Mesenteric fat pad (tissue), 1 donor: Measurements from ENCODE around the gene GP1BB. TPM values are rescaled to one million over a fixed set of nuclear protein-coding genes. Genes with fewer than 3 reads are reported as not detected.

Experiments
- DNase-seq: peaks from one replicate; pipeline ENCODE4 v3.0.0-alpha.2; 2020; ENCODE audit warnings: low spot score
- total RNA-seq: library from RNA; stranded (reverse); fragmentation: NEBNext Ultra II Directional; extraction: Animal tissue kit (Norgen Biotek cat#: 25700); gene quantifications from one replicate; pipeline ENCODE4 v1.2.1, GENCODE V29; 2021
- donor health status: DM: yes; HTN: yes; CAD: no.

Gene GP1BB
- total RNA-seq, 1 donor from 2014 or later: 1.8 TPM

GRCh38 chr22:19739911-19740449 is 16.6 kb downstream of the GP1BB start:
- DNase-seq: no peak

- DNase-seq: no peak
Measured at GRCh38 chr22:19740586-19740985, 17.2 kb downstream of the GP1BB start.

GRCh38 chr22:19741053-19741452 is 17.7 kb downstream of the GP1BB start:
- no peak for DNase-seq

- DNase-seq: no peak
Measured at GRCh38 chr22:19742160-19743066, 19.1 kb downstream of the GP1BB start.

GRCh38 chr22:19743081-19743480 is 19.7 kb downstream of the GP1BB start:
- no peak for DNase-seq

- no peak for DNase-seq
Measured at GRCh38 chr22:19743651-19744050, 20.3 kb downstream of the GP1BB start.

- DNase-seq: no peak
Measured at GRCh38 chr22:19744350-19745006, 21.1 kb downstream of the GP1BB start.

- no peak for DNase-seq
Measured at GRCh38 chr22:19745155-19746101, 22.1 kb downstream of the GP1BB start.

GRCh38 chr22:19746726-19747125 is 23.4 kb downstream of the GP1BB start:
- no peak for DNase-seq

- no peak for DNase-seq
Measured at GRCh38 chr22:19747551-19747950, 24.2 kb downstream of the GP1BB start.

- DNase-seq: no peak
Measured at GRCh38 chr22:19748139-19748538, 24.8 kb downstream of the GP1BB start.

GRCh38 chr22:19748991-19749664 is 25.8 kb downstream of the GP1BB start:
- no peak for DNase-seq

- DNase-seq: no peak
Measured at GRCh38 chr22:19749876-19750275, 26.5 kb downstream of the GP1BB start.

GRCh38 chr22:19750507-19751490 is 27.5 kb downstream of the GP1BB start:
- DNase-seq: no peak

- DNase-seq: no peak
Measured at GRCh38 chr22:19751497-19752245, 28.3 kb downstream of the GP1BB start.

- DNase-seq: no peak
Measured at GRCh38 chr22:19753090-19753842, 29.9 kb downstream of the GP1BB start.

- DNase-seq: no peak
Measured at GRCh38 chr22:19753996-19754700, 30.8 kb downstream of the GP1BB start.
